Measurements from ENCODE around the gene FGF9.

DNA sequence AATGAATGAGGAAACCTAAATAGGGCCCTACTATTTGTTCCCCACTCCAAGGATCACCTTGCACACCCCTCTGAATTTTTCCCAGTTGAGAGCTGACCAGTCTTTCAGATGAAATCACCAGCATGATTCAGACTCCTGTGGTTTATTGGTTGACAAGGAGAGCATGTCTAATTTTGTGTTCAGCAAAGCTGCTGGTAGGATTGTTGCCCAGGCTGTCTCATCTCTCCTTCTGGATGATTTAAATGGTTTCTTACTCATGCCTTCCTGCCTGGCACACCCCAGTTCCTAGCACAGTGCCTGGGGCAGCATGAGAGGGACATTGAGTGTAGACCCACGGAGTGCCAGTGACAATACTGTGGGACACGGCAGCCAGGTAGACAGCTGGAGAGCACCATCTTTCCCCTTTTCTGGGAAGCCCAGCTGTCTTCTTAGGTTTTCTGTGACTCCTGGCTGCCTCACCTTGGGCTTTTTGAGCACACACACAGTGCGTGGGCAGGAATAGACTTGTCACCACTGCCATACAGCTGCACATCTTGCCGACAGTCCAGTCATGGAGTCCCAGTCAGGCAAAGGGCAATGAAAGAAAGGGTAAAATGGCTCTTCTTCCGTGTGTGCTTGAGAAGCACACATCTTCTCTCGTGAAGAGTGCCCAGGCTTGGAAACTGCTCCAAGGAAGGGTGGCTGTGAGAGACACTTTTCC lies 12.3 kb downstream of the FGF9 start:
- TF ChIP-seq POLR2A (IDR thresholded peaks at IDR 0.05; ENCODE audit: low read length) = no peak
- TF ChIP-seq, protein P1, sequence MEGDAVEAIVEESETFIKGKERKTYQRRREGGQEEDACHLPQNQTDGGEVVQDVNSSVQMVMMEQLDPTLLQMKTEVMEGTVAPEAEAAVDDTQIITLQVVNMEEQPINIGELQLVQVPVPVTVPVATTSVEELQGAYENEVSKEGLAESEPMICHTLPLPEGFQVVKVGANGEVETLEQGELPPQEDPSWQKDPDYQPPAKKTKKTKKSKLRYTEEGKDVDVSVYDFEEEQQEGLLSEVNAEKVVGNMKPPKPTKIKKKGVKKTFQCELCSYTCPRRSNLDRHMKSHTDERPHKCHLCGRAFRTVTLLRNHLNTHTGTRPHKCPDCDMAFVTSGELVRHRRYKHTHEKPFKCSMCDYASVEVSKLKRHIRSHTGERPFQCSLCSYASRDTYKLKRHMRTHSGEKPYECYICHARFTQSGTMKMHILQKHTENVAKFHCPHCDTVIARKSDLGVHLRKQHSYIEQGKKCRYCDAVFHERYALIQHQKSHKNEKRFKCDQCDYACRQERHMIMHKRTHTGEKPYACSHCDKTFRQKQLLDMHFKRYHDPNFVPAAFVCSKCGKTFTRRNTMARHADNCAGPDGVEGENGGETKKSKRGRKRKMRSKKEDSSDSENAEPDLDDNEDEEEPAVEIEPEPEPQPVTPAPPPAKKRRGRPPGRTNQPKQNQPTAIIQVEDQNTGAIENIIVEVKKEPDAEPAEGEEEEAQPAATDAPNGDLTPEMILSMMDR (IDR thresholded peaks at IDR 0.05) = no peak
- TF ChIP-seq TP53 (CRISPR knock-in tag; IDR thresholded peaks at IDR 0.05) = no peak
- TF ChIP-seq RFX5 (IDR thresholded peaks at IDR 0.05) = no peak

All from A549 (cell line).